Stimulated activated CD4-positive, alpha-beta T cell treated with anti-CD3 and anti-CD28 coated beads, Interleukin-2, amount 100 ng/mL, for 48 hours (primary cell): Measurements from ENCODE around the gene ZNF385D.

Experiments
- DNase-seq, 2 donors: peaks; one replicate each; pipeline ENCODE4 v3.0.0-alpha.2; 2020

The ZNF385D gene

DNA sequence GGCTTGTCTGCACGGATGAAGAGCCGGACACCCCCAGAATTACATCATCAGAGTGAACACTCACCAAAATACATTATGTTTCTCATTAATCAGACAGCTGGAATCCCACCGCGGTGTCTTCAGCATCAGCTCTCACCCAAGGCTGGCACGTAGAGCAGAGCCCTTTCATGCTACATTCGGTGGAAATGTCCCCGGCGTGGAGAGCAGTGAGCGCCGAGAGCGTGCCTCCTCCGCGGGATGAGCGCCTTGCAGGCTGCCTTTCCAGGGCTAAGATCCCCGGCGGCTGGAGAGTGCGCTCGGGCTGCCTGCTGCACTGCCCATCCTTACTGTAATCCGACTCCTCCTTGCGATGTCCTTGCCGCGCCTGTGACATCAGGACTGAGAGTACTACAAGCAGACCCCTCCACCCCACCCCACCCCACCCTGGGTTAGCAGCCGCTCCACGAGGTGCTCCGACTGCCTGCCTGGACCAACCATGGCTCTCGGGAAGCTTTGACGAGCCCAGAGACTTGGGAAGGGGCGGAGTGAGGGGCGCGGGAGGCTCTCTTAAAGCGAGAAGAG, at the start of gene ZNF385D:
ZNF385D (minus strand) TSS at position 380 of the 561 bp plus-strand sequence; CDS start at position 86, 294 bp downstream.
- no peak for DNase-seq

DNA sequence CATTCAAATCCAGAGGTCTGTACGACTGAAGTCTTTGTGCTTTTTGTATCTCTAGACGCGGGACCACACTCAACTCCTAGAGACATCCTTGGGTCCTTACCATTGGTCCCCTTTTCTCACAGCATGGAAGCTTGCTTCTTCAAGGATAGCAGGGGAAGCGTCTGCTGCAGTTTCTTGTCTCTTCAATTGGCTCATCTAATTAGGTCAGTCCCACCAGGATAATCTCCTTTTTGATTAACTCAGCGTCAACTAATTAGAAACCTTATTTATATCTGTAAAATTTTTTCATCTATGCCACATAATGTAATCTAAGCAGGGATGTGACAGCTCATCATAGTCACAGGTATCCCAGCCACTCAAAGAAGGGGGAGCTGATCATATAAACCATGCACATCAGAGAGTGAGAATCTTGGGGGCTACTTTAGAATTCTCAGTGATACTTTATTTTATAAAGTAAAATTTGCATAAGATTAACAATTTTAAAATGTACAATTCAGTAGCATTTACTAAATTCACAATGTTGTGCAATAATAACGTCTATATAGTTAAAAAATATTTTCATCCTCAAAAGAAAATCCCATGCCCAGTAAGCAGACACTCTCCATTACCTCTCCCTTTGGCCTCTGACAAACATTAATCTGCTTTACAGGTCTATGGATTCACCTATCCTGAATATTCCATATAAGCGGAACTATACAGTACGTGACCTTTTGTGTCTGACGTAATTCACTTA, 47.5 kb upstream of the ZNF385D start:
- DNase-seq, result no peak

DNA sequence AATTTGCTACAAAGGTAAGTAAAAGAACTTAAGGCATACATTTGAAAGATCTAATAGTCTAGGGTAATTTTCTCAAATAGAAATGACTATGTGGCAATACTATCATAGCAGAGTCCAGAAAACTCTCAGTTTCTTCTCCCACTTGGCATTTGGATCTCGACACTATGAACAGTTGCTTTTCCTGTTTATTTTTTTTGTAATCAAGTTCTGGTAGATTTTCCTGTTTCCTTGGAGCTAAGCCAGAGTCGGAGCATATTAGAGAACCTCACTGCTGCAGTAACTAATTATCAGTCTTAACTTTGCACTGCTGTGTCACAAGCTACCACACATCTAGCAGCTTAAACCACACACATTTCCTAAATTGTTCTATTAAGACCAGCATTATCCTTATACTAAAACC, 44.9 kb upstream of the ZNF385D start:
- no peak for DNase-seq

GRCh38 chr3:21795152-21795837, 44.3 kb upstream of the ZNF385D start:
- no peak for DNase-seq

GRCh38 chr3:21794291-21794690, 43.3 kb upstream of the ZNF385D start:
- no peak for DNase-seq

DNA sequence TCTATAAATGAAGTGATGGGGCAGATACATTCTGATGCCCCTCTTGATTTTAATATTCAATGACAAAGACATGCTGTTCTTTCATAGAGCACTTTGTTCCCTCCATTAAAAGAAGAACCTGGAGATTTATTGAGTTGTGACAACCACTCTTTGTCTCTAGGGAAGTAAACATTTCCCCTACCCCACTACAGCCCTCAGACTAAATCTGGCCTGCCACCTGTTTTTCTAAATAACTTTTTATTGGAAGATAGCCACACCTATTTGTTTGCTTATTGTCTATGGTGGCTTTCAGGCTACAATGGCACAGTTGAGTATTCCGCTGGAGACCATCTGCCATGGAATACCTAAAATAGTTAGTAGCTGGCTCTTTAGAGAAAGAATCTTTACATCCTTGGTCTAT, 41.2 kb upstream of the ZNF385D start:
- DNase-seq, result no peak

- DNase-seq, result no peak
Observed at GRCh38 chr3:21791356-21791755, 40.3 kb upstream of the ZNF385D start.

DNA sequence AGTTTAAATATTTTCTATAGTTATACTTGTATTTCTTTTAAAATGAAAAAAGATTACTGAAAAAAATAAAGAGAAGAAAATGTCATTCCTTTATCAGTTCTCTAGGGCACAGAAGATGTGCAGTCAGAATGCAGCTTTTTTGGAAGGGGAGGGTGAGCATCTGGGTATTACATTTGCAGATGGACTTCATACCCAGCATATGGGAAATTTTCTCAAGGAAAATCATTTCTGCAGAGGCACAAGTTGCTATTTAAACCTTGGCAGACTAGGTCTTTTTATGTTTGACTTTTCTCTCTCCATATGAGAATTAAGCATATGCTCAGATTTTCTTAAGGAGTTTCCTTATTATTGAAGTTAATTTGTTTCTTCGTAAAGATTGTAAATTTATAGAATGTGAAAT, 39.5 kb upstream of the ZNF385D start:
- no peak for DNase-seq

DNA sequence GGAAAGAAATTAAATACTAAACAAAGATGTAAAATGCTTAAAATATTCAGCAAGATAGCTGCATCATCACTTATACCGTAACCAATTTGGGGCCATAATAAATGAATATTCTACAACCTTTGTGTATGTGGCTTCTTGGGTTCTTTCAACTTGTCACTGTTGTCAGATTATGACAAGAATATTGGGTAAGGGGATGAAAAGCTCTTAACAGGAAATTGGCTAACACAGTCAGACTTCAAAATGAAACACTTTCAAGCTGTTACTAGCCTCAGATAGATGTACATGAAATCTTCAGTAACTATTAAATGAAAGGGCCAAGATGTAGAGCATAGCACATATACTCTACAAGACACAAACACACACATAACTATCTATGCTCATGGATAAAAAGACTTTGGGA, 38.7 kb upstream of the ZNF385D start:
- no peak for DNase-seq

DNA sequence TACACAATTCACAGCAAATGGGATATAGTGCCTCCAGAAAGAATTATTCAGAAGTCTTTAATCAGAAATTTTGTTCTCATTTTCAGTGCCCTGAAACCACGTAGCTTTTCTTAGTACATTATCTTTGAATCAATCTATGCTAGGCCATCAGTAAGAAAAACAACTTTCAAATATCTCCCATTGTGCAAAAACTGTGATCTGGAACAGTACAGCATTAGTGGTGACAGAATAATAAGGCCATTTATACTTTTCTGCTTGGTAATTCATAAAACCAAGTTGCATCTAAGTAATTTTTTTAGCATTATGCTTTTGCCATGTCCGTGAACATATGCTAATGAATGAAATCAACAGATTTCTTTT, 35.4 kb upstream of the ZNF385D start:
- DNase-seq, result no peak

- DNase-seq, result no peak
Observed at GRCh38 chr3:21785765-21786437, 34.9 kb upstream of the ZNF385D start.

DNA sequence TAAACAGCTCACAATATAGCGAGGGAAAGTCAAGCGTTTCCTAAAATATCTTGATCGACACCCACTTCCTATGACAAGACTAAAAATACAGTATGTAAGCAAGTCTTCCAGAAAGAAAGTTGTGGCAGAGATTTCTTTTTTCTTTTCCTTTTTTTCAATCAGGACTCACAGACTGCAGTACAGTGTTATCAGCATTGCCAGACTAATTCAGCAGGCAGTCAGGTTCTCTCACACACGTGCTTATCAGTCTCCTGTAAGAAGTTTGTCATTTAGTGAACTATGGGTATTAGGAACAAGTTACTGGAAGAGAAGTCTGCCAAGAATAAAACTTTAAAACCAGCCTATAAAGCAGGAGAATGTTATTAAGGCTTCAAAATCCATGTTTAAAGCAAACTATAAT, 32.8 kb upstream of the ZNF385D start:
- DNase-seq, result no peak

DNA sequence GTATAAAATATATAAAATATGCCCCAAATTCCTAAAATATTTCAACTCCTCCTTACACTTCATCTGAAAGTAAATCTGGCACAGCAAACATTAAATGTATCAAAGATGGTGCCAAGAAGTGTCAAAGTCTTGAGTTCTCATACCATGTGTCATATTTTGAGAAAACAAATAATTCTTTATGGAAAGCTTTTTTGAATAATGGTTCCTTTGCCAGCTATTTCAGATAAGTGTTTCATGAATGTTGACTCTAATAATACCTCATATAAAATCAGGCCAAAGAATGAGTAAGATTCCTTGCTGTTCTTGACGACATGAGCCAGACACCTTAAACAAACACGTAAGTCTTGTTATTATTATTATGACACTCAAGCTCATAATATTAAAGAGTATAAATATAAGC, 30.3 kb upstream of the ZNF385D start:
- no peak for DNase-seq

GRCh38 chr3:21779909-21780308, 28.9 kb upstream of the ZNF385D start:
- no peak for DNase-seq

DNA sequence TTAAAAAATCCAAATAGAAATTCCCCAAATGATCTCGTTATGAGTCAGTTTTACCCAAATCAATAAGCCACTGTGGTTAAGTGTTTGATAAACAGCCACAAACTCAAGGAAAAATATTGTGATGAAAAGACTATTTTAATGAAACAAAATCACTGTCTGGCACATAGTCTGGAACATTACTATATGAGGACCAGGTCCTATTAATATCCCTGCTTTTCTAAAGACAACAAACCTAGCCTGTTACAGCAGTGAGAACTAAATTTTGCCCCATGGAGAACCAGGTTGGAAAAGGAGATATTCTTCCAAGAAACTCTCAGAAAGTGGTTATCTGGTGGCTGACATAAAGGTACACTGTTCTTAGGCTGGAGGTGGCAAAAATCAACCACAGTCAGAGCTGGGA, 27.7 kb upstream of the ZNF385D start:
- DNase-seq, result no peak

DNA sequence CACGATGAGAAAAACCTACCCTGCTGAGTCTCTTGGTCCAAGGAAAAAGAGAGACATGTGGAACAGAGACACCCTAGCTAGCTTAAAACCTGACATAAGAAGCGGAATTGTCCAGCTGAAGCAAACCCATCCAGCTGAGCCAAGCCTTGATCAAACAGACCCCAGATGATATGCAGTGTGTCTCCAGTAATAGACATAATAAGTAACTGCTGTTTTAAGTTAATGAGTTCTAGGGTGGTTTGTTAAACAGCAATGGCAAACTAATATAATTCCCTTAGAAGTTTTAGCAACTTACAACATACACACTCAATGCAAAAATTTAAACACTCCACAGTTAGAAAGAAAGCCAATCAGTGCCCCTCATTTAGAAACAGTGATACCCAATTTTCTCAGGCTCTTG, 26.8 kb upstream of the ZNF385D start:
- DNase-seq, result no peak

- no peak for DNase-seq
Observed at GRCh38 chr3:21766002-21766401, 15.0 kb upstream of the ZNF385D start.

DNA sequence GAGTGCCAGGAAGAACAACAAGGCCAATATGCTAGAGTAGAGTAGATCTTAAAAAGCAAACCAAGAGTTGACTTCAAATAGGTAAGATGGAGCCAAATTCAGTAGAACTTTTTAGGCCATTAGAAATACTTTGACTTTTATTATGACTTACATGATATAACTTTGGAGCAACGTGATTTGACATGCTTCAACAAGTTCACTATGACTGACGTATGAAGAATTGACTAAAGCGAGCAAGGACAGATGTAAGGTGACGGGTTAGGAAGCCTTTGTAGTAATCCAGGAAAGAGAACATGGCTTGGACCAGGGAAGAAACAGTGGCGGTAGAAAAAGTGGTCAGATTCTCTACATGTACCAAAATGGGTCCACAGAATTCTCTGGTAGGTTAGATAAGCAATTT, 4.9 kb upstream of the ZNF385D start:
- no peak for DNase-seq

DNA sequence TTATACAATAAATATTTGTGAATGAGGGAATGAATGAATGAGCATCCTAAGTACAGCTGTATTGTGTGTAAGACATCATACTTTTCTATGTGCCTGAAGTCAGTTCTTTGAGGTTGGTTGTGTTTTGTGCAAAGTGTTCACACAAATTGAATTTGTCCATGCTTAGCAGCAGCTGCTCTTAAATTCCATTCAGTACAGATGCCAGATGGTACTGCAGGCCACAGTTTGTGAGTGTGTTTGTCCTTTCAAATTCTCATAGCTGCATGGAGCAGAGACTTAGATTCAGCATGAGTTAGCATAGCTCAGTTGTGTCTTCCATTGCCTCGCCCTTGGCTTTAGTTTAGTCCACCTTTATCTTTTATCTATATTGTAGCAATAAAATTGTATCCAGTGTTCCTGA, 3.8 kb upstream of the ZNF385D start:
- DNase-seq, result no peak

- DNase-seq, result no peak
Observed at GRCh38 chr3:21752749-21753347, 1.8 kb upstream of the ZNF385D start.

DNA sequence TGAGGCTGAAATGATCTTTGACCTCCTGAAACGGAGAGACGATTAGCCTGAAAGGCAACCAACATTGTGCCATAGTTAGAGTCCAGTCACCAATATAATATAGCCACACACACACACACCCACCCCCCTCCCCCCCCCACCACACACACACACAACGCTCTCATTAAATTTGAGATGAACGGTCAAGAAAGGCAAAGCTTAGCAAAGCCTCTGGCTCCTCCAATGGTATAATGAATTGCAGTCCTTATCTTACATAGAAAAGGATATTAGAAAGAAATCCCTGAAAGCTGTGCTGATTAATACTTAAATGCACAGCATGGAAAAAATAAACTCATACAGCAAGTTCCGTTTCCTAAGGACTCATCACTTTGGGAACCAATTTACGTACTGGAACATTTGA, 876 bp upstream of the ZNF385D start:
- DNase-seq, result no peak

DNA sequence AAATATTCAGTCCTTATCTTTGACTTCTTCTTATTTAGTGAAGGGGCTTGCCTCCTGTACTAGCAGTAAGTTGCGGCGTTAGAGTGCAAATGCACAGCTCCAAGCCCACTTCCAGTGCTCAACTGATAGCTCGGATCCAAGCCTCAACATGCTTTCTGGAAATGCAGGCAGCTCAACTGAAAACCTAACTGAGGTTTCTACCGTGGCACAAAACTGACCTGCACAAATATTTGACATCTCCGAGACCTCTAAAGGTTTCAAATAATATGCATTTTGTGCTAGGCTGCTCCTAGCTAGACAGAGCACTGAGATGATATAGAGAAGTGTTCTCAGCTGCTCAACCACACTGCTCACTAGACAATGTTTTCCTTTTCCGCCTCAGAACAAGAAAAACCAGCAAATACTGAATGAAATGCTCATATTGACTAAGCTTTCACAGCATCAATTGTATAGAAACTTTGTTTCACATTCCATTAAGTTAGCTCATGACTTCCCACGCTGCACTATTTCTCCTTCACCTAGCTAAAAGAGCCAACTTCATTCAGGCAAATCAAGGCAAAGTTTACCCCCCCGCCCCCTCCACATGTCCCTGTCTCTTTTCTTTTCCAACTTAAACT, 822 bp downstream of the ZNF385D start:
- DNase-seq, result no peak

GRCh38 chr3:21747966-21748555, 2.9 kb downstream of the ZNF385D start:
- DNase-seq, result no peak
